Gastroesophageal sphincter (tissue), 4 donors: Measurements from ENCODE around the gene MMS19. TPM values are rescaled to one million over a fixed set of nuclear protein-coding genes. Genes with fewer than 3 reads are reported as not detected.

Experiments used
- ATAC-seq: fragments of 150-250 bp; one replicate; pipeline ENCODE4 v1.9.1; 2016; ENCODE audit warnings: mild to moderate bottlenecking, moderate library complexity
- H3K27ac ChIP-seq, 4 donors: fragments of 200-600 bp; sonication (generic) in 3 of 4; 1 replicate in 3 of 4; 2 replicates in 1 of 4; pipeline ENCODE4 v1.5.1; 2016 to 2019
- H3K27me3 ChIP-seq: fragments of 200-600 bp; sonication (generic); one replicate; pipeline ENCODE4 v1.5.1; 2019
- H3K36me3 ChIP-seq, 2 donors: fragments of 200-600 bp; sonication (generic); one replicate each; pipeline ENCODE4 v1.5.1; 2019; ENCODE audit warnings: control low read depth in 1 of 2
- H3K4me1 ChIP-seq, 3 donors: fragments of 200-600 bp; sonication (generic); 1 replicate in 2 of 3; 2 replicates in 1 of 3; pipeline ENCODE4 v1.5.1; 2016 to 2019; ENCODE audit warnings: control low read depth in 2 of 3
- H3K4me3 ChIP-seq, 2 donors: fragments of 200-600 bp; sonication (generic); one replicate each; pipeline ENCODE4 v1.5.1; 2019; ENCODE audit warnings: mild to moderate bottlenecking in 1 of 2, moderate library complexity in 1 of 2
- H3K9me3 ChIP-seq, 3 donors: fragments of 200-600 bp; sonication (generic); one replicate each; pipeline ENCODE4 v1.5.1; 2017 to 2019; ENCODE audit warnings: control low read depth in 2 of 3
- EP300 ChIP-seq: sonication (generic); formaldehyde crosslinking; IDR thresholded peaks from one replicate; pipeline ENCODE4 v1.6.1; 2017; ENCODE audit warnings: antibody characterized with exemption, mild to moderate bottlenecking
- POLR2A ChIP-seq, 2 donors: fragments of 450-650 bp; IDR thresholded peaks; one replicate each; pipeline ENCODE4 v1.6.1; 2017; ENCODE audit warnings: antibody characterized with exemption in 2 of 2, mild to moderate bottlenecking in 2 of 2, moderate library complexity in 1 of 2
- POLR2AphosphoS5 ChIP-seq: sonication (generic); formaldehyde crosslinking; IDR thresholded peaks from one replicate; pipeline ENCODE4 v1.6.1; 2017; ENCODE audit warnings: antibody characterized with exemption
- WGBS, 2 donors: methylation state at CpG; one replicate each; pipeline ENCODE4 v1.1.5; 2018; ENCODE audit warnings: low coverage in 1 of 2; 5-methylcytosine and 5-hydroxymethylcytosine counted together
- total RNA-seq, 4 donors: library from RNA; depleted of rRNA; stranded (reverse); fragments of >200 nt; gene quantifications; one replicate each; pipeline ENCODE4 v1.1.0, GENCODE V29; 2016
- TF ChIP-seq, protein P1 (sequence below), 4 experiments: fragments of 200-600 bp in 2 of 4; fragments of 450-650 bp in 2 of 4; sonication (generic) in 1 of 4; IDR thresholded peaks; one replicate each; pipeline ENCODE4 v1.5.1; 2017 to 2019; ENCODE audit warnings: antibody characterized with exemption in 4 of 4, mild to moderate bottlenecking in 2 of 4, moderate library complexity in 2 of 4

Gene MMS19
- total RNA-seq, 4 donors from 2014 or later = 44.3 to 75.8 (median 51.8) TPM

DNA sequence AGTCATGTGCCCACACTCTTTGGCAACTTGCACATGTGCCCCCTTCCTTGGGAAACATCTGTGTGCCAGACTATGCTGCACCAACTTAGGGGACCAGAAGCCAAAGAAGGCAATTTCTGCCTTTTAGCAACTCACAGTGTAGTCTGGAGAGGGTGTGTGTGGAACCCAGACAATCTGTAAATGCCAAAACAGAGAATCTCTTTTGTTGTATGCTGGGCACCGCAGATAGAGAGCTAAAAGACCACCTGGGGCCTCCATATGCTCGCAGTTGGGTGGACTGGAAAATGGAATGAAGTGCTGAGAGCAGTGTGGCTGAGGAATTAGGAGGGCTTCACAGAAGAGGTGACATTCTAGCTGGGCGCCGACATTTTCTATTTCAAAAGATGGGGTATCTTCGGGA lies 26.9 kb upstream of the MMS19 start:
- Histone ChIP-seq H3K36me3 (no peaks in the 10 kb centered on the region), H3K27ac (no peak overlapping the region), H3K4me3 (no peak overlapping the region), H3K27me3 (no peaks in the 10 kb centered on the region), H3K9me3 (no peaks in the 10 kb centered on the region), H3K4me1 (peaks cover 0 to under 1% (median 0%) of the 10 kb centered on the region in 3 donors)
- TF ChIP-seq, protein P1, sequence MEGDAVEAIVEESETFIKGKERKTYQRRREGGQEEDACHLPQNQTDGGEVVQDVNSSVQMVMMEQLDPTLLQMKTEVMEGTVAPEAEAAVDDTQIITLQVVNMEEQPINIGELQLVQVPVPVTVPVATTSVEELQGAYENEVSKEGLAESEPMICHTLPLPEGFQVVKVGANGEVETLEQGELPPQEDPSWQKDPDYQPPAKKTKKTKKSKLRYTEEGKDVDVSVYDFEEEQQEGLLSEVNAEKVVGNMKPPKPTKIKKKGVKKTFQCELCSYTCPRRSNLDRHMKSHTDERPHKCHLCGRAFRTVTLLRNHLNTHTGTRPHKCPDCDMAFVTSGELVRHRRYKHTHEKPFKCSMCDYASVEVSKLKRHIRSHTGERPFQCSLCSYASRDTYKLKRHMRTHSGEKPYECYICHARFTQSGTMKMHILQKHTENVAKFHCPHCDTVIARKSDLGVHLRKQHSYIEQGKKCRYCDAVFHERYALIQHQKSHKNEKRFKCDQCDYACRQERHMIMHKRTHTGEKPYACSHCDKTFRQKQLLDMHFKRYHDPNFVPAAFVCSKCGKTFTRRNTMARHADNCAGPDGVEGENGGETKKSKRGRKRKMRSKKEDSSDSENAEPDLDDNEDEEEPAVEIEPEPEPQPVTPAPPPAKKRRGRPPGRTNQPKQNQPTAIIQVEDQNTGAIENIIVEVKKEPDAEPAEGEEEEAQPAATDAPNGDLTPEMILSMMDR (IDR thresholded peaks at IDR 0.05) = no peak
- TF ChIP-seq EP300 (no peak), POLR2AphosphoS5 (no peak)
- no peak for ATAC-seq
- WGBS, 2 donors = 91 to 94% methylated on average over 3 to 5 of the region's 5 CpGs

DNA sequence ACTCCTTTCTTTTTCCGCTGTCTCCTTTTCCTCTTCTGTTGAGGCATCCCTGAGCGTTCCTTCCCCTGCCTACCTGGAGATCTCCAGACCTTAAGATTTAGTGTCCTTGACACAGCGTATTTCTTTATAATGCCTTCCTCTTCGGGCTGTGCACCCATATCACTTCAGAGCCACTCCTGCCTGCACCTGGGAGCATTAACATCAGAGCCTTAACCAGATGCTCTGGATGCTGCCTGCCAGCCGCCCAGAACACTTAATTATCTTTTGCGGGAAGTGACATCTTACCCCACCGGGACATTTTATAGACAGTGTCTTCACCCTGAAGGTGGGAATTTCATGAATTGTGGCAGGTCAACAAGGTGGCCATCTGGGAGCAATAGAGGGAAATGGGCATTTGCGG lies 24.7 kb upstream of the MMS19 start:
- Histone ChIP-seq H3K27me3 (no peaks in the 10 kb centered on the region), H3K4me3 (no peak overlapping the region), H3K27ac (no peak overlapping the region), H3K4me1 (peaks cover 0 to 21% (median 10%) of the 10 kb centered on the region in 3 donors), H3K36me3 (no peaks in the 10 kb centered on the region), H3K9me3 (no peaks in the 10 kb centered on the region)
- WGBS, 2 donors = 89% methylated on average over 5 to 7 of the region's 8 CpGs
- ATAC-seq = no peak
- TF ChIP-seq POLR2A (IDR thresholded peaks at IDR 0.05) (no peak), EP300 (no peak)
- TF ChIP-seq, protein P1 (IDR thresholded peaks at IDR 0.05) = no peak

DNA sequence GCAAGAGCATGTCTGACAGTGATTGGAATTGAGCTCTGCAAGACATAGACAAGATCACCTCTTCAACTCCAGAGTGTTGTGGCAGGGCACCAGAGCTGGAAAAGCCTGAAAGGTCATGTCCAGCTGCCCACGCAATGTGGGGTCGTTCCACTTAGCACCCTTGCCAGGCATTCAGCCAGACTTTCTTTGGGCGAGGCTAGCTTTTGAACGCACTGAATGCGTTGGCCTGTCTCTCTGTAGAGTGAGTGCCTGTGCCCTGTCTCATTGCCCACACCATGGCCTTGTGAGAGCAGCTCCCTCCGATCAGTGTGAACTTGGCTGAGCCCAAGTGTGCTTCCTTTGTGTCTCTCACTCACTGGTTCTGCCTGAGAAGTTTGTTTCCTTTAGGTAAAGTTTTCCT lies 23.8 kb upstream of the MMS19 start:
- 90% methylated on average over 2 of the region's 6 CpGs; no CpG with 5 or more reads in 1 of the 2 donors for WGBS, 2 donors
- H3K4me1 ChIP-seq = peaks cover 0 to 30% (median 17%) of the 10 kb centered on the region in 3 donors
- no peaks in the 10 kb centered on the region for H3K9me3 ChIP-seq
- no peaks in the 10 kb centered on the region for H3K27me3 ChIP-seq
- H3K27ac ChIP-seq = no peak overlapping the region
- H3K36me3 ChIP-seq = no peaks in the 10 kb centered on the region
- ATAC-seq = no peak
- TF ChIP-seq POLR2AphosphoS5 = no peak
- TF ChIP-seq EP300 = no peak
- TF ChIP-seq, protein P1 (IDR thresholded peaks at IDR 0.05) = no peak
- TF ChIP-seq POLR2A (IDR thresholded peaks at IDR 0.05) = no peak
- H3K4me3 ChIP-seq = no peak overlapping the region

DNA sequence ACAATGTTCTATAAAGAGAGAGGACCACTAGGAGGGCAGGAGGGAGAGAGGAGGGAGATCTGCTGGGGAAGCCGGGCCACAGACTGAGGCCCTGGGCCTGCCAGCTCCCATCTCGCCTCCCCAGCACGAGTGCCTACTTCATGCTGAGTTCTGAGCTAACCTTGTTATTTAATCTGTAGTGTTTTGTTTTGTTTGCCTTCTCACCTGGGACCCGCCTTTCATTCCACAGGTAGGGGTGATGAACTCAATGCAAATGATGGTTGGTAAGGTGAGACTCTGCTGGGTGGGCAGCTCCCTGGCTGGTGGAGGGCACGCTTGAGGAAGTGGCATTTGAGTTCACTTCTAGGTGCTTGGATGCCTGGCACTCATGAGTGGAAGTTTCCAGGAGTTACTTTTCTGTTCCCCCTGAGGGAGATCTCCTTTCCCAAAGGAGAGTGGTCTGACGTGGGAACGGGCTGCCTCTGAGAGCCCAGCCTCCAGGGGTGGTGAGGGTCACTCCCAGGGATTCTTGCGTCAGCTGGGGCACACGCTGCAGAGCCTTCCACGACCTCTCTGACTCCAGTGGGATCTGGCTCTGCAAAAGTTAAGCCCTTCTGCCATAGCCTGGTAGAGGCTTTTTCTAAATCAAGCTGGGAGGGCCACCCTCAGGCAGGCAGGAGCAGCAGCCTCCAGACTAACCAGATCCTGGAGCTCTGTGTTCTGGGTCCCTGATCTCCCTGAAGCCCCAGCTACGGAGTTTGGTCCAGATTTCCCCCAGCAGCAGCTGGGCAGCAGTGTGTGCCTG lies 22.9 kb upstream of the MMS19 start:
- TF ChIP-seq POLR2AphosphoS5 (no peak), POLR2A (IDR thresholded peaks at IDR 0.05) (no peak), EP300 (no peak)
- TF ChIP-seq, protein P1 (IDR thresholded peaks at IDR 0.05) = no peak

DNA sequence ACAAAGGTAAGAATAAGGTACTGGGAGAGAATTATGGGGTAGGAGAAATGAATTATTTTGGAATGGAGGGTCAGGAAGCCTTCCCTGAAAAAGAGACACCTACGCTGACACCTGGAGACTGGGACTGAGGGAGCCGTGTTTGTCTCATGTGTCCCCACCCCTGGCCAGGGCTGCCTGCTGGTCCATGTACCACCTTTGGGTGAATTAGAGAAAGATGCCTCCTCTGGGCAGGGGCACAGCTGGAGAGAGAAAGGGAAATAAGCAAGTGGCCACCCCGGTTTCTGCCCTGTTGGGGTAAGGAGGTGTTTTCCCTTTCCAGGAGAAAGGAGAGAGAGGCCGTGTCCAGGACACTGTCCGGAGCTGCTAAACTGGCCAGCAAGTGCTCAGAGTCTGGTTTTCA lies 22.3 kb upstream of the MMS19 start:
- H3K4me1 ChIP-seq = peaks cover 0 to 33% (median 17%) of the 10 kb centered on the region in 3 donors

More for the DNA sequence above, 22.9 kb upstream of the MMS19 start:
- Histone ChIP-seq H3K4me1 (peaks cover 0 to 33% (median 17%) of the 10 kb centered on the region in 3 donors), H3K27ac (no peak overlapping the region), H3K36me3 (no peaks in the 10 kb centered on the region), H3K27me3 (no peaks in the 10 kb centered on the region), H3K9me3 (no peaks in the 10 kb centered on the region), H3K4me3 (no peak overlapping the region)
- no peak for ATAC-seq
- 73 to 87% methylated on average over 3 to 9 of the region's 11 CpGs for WGBS, 2 donors

More for the DNA sequence above, 22.3 kb upstream of the MMS19 start:
- H3K36me3 ChIP-seq = no peaks in the 10 kb centered on the region
- 88 to 94% methylated on average over 2 to 5 of the region's 5 CpGs for WGBS, 2 donors
- ATAC-seq = no peak
- no peak overlapping the region for H3K27ac ChIP-seq
- no peaks in the 10 kb centered on the region for H3K9me3 ChIP-seq
- H3K27me3 ChIP-seq = no peaks in the 10 kb centered on the region
- TF ChIP-seq POLR2AphosphoS5 (no peak), EP300 (no peak), POLR2A (IDR thresholded peaks at IDR 0.05) (no peak)
- TF ChIP-seq, protein P1 (IDR thresholded peaks at IDR 0.05) = no peak
- H3K4me3 ChIP-seq = no peak overlapping the region
